Measurements from ENCODE around the gene ITPR1. TPM values are rescaled to one million over a fixed set of nuclear protein-coding genes. Genes with fewer than 3 reads are reported as not detected.

The ITPR1 gene
- total and polyA plus RNA-seq, 2 of the 4 experiments (the other 2 are of a cell fraction): 1.8 to 5.7 TPM

DNA sequence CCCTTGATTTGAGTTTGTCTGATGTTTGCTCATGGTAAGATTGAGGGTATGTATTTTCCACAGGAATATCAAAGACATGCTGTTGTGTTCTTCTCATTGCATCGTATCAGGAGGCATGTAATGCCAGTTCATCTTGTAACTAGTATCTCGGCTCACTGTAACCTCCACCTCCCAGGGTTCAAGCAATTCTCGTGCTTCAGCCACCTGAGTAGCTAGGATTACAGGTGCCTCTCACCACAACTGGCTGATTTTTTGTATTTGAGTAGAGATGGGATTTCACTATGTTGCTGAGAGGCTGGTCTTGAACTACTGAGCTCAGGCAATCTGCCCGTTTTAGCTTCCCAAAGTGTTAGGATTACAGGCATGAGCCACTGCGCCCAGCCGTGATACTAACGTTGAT is 323.2 kb downstream of the ITPR1 start:
- DNase-seq (no peak), ATAC-seq (ENCODE audit: low read depth) (no peak)
- no peak overlapping the region for H4K91ac ChIP-seq (ENCODE audit: insufficient read depth, low read depth, low read length)
- no peaks in the 10 kb centered on the region; the same call in none of the 2 replicates for H3K9me3 ChIP-seq (ENCODE audit: control insufficient read depth, insufficient read depth, low read length)
- no peak overlapping the region for H2AFZ ChIP-seq (replicated peaks; ENCODE audit: low read length, poor library complexity)
- no peak overlapping the region for H2BK5ac ChIP-seq (ENCODE audit: low read depth, low read length, poor library complexity, severe bottlenecking)
- CTCF ChIA-PET: no interaction called here
- no peaks in the 10 kb centered on the region for H3K9me1 ChIP-seq (ENCODE audit: insufficient read depth, low read length)
- no peak overlapping the region for H3K4ac ChIP-seq (ENCODE audit: low read depth, low read length)
- no peaks in the 10 kb centered on the region for H3K4me1 ChIP-seq (ENCODE audit: control insufficient read depth, insufficient read depth, low read length)
- H3K4me2 ChIP-seq (ENCODE audit: low read depth, low read length): no peak overlapping the region
- H2AK9ac ChIP-seq (replicated peaks; ENCODE audit: low read depth, low read length, poor library complexity): no peak overlapping the region
- no peak overlapping the region for H3K27ac ChIP-seq (ENCODE audit: insufficient read depth, low read length)
- no peaks in the 10 kb centered on the region for H3K79me1 ChIP-seq (ENCODE audit: low read depth in 1 of 2, low read length in 2 of 2)
- dilution Hi-C loops (cut with HindIII; ENCODE audit: low sequenced_read_pairs, unreplicated experiment): no loop called here
- no peak overlapping the region for H3K23ac ChIP-seq (ENCODE audit: low read depth, low read length)
- in situ Hi-C loops (cut with MboI; ENCODE audit: low sequenced_read_pairs): no loop called here
- H2BK120ac ChIP-seq (ENCODE audit: low read depth, low read length): no peak overlapping the region
- 93% methylated on average over 2 of the region's 7 CpGs; no CpG with 5 or more reads in 1 of the 2 experiments for WGBS, 2 experiments (ENCODE audit: extremely low coverage in 2 of 2, insufficient read length in 1 of 2)
- no peak overlapping the region for H2BK20ac ChIP-seq (ENCODE audit: low read depth, low read length)
- no TSS peak for BruUV-seq (replicated peaks)
- no peak overlapping the region for H3K9ac ChIP-seq (ENCODE audit: low read depth, low read length)
- H3K4me3 ChIP-seq (ENCODE audit: insufficient read depth, low read depth, low read length): no peak overlapping the region
- H3K36me3 ChIP-seq (ENCODE audit: control insufficient read depth, insufficient read depth, low read length): peaks cover 6% of the 10 kb centered on the region; the same call in 1 of the 2 replicates
- TF ChIP-seq SMC3 (IDR thresholded peaks at IDR 0.05; ENCODE audit: low read depth, low read length): no peak
- TF ChIP-seq, protein P1, sequence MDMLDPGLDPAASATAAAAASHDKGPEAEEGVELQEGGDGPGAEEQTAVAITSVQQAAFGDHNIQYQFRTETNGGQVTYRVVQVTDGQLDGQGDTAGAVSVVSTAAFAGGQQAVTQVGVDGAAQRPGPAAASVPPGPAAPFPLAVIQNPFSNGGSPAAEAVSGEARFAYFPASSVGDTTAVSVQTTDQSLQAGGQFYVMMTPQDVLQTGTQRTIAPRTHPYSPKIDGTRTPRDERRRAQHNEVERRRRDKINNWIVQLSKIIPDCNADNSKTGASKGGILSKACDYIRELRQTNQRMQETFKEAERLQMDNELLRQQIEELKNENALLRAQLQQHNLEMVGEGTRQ (IDR thresholded peaks at IDR 0.05; ENCODE audit: low read depth, low read length): no peak
- TF ChIP-seq MAFK (IDR thresholded peaks at IDR 0.05; ENCODE audit: low read depth, low read length): no peak
- TF ChIP-seq CHD1 (IDR thresholded peaks at IDR 0.05; ENCODE audit: low read depth, low read length): no peak
- no peak for TF ChIP-seq RAD21 (IDR thresholded peaks at IDR 0.05; ENCODE audit: low read length)
- TF ChIP-seq NFE2L2 (IDR thresholded peaks at IDR 0.05; ENCODE audit: low read depth, low read length): no peak
- no peak for TF ChIP-seq POLR2A (IDR thresholded peaks at IDR 0.05; ENCODE audit: low read depth, low read length)
- TF ChIP-seq MAZ (IDR thresholded peaks at IDR 0.05; ENCODE audit: borderline replicate concordance, low read depth, low read length): no peak
- no peak for TF ChIP-seq CEBPB (IDR thresholded peaks at IDR 0.05; ENCODE audit: low read depth, low read length)
- H3K18ac ChIP-seq (ENCODE audit: low read depth, low read length): no peak overlapping the region
- H4K8ac ChIP-seq (ENCODE audit: low read depth in 2 of 2, low read length in 2 of 2): no peak overlapping the region
- POLR2A ChIA-PET (ENCODE audit: unreplicated experiment): no interaction called here
- no peak overlapping the region for H4K5ac ChIP-seq (ENCODE audit: low read depth, low read length)
- no peak overlapping the region for H2AK5ac ChIP-seq (ENCODE audit: low read depth, low read length)
- no peak overlapping the region for H3K56ac ChIP-seq (ENCODE audit: extremely low read depth, insufficient read depth, low read length)
- intact Hi-C loops (cut with micrococcal nuclease): no loop called here
- no peaks in the 10 kb centered on the region for H4K20me1 ChIP-seq (ENCODE audit: insufficient read depth, low read length)
- peaks cover 2% of the 10 kb centered on the region for H3K27me3 ChIP-seq (ENCODE audit: control insufficient read depth, insufficient read depth, low read length)
- H3K14ac ChIP-seq (replicated peaks; ENCODE audit: low read depth, low read length): no peak overlapping the region
- no peak overlapping the region for H2BK15ac ChIP-seq (ENCODE audit: low read depth, low read length)
